HG03045 (cell line): Measurements from ENCODE around the gene CILP.

Source experiments
- ATAC-seq: cut with Tn5 transposase; IDR thresholded peaks from one replicate; pipeline ENCODE4 v1.9.1; 2021; ENCODE audit warnings: mild to moderate bottlenecking, moderate library complexity; ENCODE audit not compliant: unreplicated experiment

The CILP gene

GRCh38 chr15:65163041-65163440, 48.2 kb downstream of the CILP start:
- ATAC-seq = no peak

- no peak for ATAC-seq
Observed at GRCh38 chr15:65156692-65157091, 54.6 kb downstream of the CILP start.

GRCh38 chr15:65154720-65155119, 56.6 kb downstream of the CILP start:
- no peak for ATAC-seq

- no peak for ATAC-seq
Observed at GRCh38 chr15:65147902-65148301, 63.4 kb downstream of the CILP start.

GRCh38 chr15:65146438-65146837, 64.8 kb downstream of the CILP start:
- ATAC-seq = no peak
